Stimulated activated CD8-positive, alpha-beta memory T cell treated with anti-CD3 and anti-CD28 coated beads, Interleukin-12 subunit alpha, Interleukin-12 subunit beta, amount 100 ng/mL, for 1 hour (primary cell): ENCODE results near the gene ARID3A.
A peak's percentile ranks its signal among the peaks of the same experiment; 100 is the strongest.
"Not testable (repeated sequence)": the region's sequence is repeated elsewhere in the genome, so short reads cannot be mapped to it uniquely, and the experiment has no call there.

ENCODE experiments used
- DNase-seq: peaks from one replicate; pipeline ENCODE4 v3.0.0-alpha.2; 2020; ENCODE audit warnings: low read depth

Gene ARID3A

GRCh38 chr19:891421-892200 lies 34.2 kb upstream of the ARID3A start:
- not testable (repeated sequence) for DNase-seq

DNA sequence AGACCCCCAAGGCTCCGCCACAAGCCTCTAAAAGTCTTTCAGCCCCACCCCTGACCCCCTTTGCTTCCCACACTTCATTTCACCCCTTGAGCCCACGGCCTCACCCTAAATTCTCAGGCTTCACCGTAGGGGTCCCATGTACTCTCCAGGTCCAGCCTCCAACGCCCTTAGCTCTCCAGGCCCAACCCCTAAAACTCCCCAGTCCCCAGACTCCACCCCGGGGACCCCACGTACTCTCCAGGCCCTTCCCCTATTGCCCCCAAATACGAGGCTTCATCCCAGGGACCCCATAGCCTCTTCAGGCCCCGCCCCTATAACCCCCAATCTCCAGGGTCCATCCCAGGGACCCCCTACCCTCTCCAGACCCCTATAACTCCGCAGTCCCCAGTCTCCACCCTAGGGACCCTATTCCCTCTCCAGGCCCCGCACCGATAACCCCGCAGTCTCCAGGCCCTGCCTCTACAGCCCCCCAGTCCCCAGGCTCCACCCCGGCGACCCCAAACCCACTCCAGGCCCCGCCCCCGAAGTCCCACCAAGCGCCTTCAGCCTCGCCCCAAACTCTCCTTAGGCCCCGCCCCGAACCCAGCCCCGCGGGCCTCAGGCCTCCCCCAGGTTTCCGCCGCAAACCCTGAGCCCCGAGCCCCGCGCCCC lies 33.5 kb upstream of the ARID3A start:
- DNase-seq, result no peak

- peak; percentile 81 for DNase-seq
Measured at GRCh38 chr19:892894-893689, 32.7 kb upstream of the ARID3A start, which contains the start of the genes MED16 and RNU6-9. MED16 (minus strand) TSS chr19:893187; CDS start chr19:891131, 2,056 bp downstream. RNU6-9 (plus strand) TSS chr19:893484.

DNA sequence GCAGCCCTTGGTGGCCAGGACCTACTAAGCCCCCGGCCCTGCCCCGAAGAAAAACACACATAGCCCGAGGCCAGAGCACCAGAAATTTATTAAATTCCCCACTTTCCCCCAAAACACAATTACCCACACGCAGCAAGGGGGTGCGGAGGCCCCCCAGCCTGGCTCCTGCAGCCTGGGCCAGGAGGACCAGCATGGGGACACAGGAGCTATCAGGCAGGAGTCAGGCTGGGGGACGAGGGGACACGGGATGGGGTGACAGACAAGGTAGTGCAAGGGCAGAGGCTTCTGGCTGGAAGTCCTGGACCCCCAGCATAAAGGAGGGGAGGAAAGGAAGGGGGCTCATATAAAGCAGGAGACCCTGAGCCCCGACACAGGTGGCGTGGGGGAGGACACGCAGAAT lies 29.4 kb upstream of the ARID3A start:
- no peak for DNase-seq

GRCh38 chr19:896999-897398 lies 28.8 kb upstream of the ARID3A start:
- DNase-seq, result no peak

GRCh38 chr19:897442-898039 lies 28.3 kb upstream of the ARID3A start:
- DNase-seq, result no peak

DNA sequence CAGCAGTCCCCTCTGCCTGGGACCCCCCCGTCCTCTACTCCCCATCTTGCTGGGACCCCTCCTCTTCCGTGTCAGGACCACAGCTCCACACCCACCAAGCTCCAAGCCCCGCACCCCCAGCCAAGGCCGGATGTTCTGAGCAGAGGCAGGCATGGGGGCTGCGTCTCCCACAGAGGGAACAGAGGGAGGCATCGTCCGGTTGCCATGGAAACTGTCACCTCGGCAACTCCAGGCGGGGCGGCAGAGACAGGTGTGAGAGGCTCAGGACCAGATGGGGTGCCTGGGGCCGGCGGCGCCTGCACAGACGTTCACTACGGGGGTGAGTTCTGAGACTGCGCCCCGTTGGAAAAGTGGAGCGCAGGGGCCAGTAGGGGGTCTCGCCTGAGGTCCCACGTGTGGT lies 27.2 kb upstream of the ARID3A start:
- DNase-seq, result no peak

- DNase-seq, result no peak
Measured at GRCh38 chr19:899336-900042, 26.3 kb upstream of the ARID3A start.

GRCh38 chr19:900043-900301 lies 25.9 kb upstream of the ARID3A start:
- no peak for DNase-seq

- no peak for DNase-seq
Measured at GRCh38 chr19:900302-901111, 25.3 kb upstream of the ARID3A start.

DNA sequence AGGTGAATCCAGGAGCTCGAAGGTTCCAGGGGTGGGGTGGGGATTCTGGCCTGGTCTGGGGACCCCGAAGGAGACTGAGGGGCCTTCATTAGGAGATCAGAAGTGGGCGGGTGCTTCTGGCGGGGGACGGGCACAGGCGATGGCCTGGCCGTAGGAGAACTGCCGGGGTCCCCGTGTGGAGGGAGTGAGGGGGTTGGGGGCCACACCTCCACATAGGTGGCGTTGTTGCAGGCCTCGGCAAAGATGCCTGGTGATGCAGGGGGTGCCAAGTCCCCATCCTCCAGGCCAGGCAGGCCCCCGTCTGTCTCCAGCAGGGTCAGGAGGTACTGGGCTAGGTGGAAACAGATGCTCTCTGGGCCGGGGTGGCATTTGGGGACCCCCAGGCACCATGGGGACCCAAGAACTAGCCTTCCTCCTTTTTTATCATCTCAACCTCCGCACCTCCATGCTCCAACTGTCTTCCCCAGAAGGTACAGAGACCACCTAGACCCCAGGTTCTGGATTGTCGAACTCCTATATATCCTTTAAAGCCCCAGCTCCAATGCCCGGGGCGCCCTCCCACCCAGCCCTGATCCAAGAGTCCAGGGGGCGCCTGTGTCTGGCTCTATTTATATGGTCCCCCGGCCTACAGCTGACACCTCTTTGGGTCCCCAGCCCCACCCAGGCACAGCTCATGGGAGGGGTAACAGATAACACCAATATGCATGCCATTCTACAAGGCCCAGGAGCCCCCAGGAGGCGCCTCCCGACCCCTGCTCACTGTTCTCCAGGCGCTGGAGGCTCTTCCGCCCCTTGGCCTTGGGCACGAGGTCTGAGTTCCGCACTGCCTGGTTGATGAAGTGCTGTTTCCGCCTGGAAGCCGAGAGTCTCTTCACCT lies 24.4 kb upstream of the ARID3A start:
- no peak for DNase-seq

GRCh38 chr19:902093-902370 lies 23.8 kb upstream of the ARID3A start:
- DNase-seq, result no peak

DNA sequence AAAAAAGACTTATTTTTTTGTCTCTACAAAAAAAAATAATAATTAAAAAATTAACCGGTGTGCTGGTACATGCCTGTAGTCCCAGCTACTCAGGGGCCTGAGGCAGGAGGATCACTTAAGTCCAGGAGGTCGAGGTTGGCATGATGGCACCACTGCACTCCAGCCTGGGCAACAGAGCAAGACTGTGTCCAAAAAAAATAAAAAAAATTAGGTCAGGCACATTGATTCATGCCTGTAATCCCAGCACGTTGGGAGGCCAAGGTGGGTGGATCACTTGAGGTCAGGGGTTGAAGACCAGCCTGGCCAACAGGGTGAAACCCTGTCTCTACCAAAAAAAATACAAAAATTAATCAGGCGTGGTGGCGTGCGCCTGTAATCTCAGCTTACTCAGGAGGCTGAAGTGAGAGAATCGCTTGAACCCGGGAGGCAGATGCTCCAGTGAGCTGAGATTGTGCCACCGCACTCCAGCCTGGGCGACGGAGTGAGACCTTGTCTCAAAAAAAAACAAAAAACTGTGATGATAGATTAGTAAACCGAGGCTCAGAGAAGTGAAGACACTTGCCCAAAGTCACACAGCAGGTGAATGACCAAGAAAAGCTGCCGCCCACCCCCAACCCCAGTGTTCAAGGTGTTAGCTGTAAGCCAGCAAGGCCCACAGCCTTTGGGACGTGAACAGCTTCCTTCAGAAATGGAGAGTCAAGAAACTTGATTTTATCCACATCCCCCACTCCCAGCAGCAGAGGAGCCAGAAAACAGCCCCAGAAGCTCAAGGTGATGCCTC lies 23.2 kb upstream of the ARID3A start:
- DNase-seq, result no peak

DNA sequence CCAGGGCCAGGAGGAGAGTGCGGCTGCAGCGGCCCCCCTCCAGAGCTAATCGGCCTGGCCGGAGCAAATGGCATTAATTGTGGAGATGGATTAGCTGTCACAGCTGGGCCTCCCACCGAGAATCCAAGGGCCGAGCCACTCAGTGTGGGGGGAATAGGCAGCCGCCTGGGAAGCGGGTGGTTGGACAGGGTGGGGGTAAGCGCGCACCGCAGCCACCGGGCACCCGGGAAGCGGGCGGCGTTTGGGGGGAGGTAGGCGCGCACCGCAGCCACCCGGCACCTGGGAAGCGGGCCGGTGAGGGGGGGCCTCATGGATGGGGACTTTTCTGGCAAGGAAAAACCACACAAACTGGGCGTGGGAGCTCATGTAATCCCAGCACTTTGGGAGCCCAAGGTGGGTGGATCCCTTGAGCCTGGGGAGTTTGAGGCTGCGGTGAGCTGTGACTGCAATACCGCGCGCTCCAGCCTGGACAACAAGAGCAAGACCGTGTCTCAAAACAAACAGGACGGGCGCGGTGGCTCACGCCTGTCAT lies 22.5 kb upstream of the ARID3A start:
- DNase-seq, result no peak

- DNase-seq, result no peak
Measured at GRCh38 chr19:904545-904944, 21.3 kb upstream of the ARID3A start.

GRCh38 chr19:906480-906879 lies 19.4 kb upstream of the ARID3A start:
- DNase-seq, result no peak

DNA sequence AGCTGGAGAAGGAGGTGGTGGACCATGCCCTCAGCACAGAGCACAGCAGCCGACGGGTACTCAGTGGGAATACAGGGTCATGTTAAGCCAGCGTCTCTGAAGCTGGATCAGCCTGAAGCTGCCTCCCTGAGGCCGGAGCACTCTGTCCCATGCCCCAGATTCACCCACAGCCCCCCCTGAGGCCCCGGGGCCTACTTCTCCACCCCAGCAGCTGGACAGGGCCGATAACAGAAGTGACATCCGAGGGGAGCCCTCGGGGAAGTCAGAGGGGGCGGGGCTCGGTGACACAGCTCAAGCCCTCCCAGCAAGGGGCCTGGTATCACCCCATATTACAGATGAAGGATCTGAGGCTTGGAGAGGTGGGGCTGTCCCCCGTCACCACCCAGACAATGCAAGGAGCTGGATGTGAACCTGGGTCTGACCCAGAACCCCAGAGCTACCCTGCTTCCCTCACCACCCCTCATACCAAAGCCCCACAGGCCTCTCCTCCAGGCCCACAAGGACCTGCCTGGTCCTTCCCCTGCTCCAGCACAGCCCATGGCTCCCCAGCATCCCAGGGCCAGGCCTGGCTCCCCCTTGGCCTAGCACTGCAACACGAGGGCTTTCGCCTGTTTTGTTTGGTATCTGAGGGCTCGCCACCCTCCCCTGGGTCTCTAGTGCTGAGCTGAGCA lies 18.5 kb upstream of the ARID3A start:
- no peak for DNase-seq

DNA sequence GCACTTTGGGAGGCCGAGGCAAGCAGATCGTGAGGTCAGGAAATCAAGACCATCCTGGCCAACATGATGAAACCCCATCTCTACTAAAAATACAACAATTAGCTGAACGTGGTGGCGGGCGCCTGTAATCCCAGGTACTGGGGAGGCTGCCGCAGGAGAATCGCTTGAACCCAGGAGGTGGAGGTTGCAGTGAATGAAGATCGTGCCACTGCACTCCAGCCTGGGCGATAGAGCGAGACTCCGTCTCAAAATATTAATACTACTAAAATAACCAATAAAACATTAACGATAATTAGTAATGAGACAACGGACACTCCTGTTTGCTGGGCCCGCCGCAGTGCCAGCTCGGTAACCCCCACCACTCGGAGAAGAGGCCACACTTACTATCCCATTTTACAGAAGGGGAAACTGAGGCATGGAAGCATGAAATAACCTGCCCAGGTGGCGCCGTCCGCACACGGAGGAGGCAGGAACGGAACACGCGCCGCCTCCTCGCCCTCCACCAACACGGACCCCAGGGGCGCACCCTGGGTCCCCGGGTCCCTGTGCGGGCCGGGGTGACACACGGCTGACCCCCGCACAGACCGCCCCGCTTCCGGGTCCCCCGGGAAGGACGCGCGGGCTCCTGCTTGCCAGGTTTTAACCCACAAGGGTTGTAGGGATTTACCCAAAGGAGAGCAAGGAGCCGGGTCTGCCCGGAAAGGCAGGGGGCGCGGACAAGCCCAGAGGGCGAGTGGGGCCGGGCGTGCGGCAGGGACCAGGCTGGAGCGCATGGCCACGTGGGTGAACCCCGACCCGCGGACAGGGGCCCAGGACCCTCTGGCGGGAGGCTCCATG lies 14.4 kb upstream of the ARID3A start:
- DNase-seq, result no peak
